Measurements from ENCODE around the gene KLHL20. TPM values are rescaled to one million over a fixed set of nuclear protein-coding genes. Genes with fewer than 3 reads are reported as not detected.
"Not testable (repeated sequence)": the region's sequence is repeated elsewhere in the genome, so short reads cannot be mapped to it uniquely, and the experiment has no call there.

Gene KLHL20
- total RNA-seq, 1 experiment from 2014 or later = 46.4 TPM

GRCh38 chr1:173717238-173717637, 2.5 kb downstream of the KLHL20 start:
- Histone ChIP-seq H3K36me3 (ENCODE audit: low read depth, low read length) (peaks cover 4% of the 10 kb centered on the region; the same call in 1 of the 2 replicates), H3K9ac (ENCODE audit: low read length) (no peak overlapping the region), H3K4me2 (ENCODE audit: low read length) (peak overlapping the region; percentile 86), H3K27ac (ENCODE audit: low read length) (no peak overlapping the region), H3K27me3 (ENCODE audit: low read length) (no peaks in the 10 kb centered on the region), H4K20me1 (ENCODE audit: low read length) (peaks cover 12% of the 10 kb centered on the region; the same call in 1 of the 2 replicates), H2AFZ (ENCODE audit: low read length) (no peak overlapping the region), H3K9me3 (ENCODE audit: low read length) (no peaks in the 10 kb centered on the region), H3F3A (ENCODE audit: low read length, unreplicated experiment) (no peaks in the 10 kb centered on the region), H3K9me2 (replicated peaks; ENCODE audit: low read length) (no peaks in the 10 kb centered on the region), H3K79me2 (ENCODE audit: low read length) (peaks cover 56% of the 10 kb centered on the region), H3K4me3 (ENCODE audit: low read length) (peak overlapping the region; percentile 72; the same call in 1 of the 2 replicates), H3K4me1 (ENCODE audit: insufficient read depth, low read length) (peaks cover 20% of the 10 kb centered on the region)
- intact Hi-C loops (cut with micrococcal nuclease) = loop anchor here (10.0 kb wide), 2 partner anchors 452 to 972 kb away; no protein-coding TSS in a partner anchor
- POLR2A ChIA-PET (ENCODE audit: unreplicated experiment) = interaction anchor here (0.5 to 1.2 kb wide), 2 partner anchors 177 to 210 kb away, joined by 3 to 14 read pairs; no protein-coding TSS in a partner anchor
- DNase-seq (no peak), ATAC-seq (no peak)
- TF ChIP-seq EZH2phosphoT487 (IDR thresholded peaks at IDR 0.05; ENCODE audit: borderline replicate concordance, low read length) = no peak
- TF ChIP-seq CTCF (conservative IDR thresholded peaks at IDR 0.05; ENCODE audit: low read depth, low read length) = no peak
- TF ChIP-seq EZH2 (IDR thresholded peaks at IDR 0.05; ENCODE audit: low read length, unreplicated experiment) = no peak
- CTCF ChIA-PET = interaction anchor here (0.8 kb wide), 1 partner anchor 298 kb away, joined by 3 read pairs; no protein-coding TSS in a partner anchor
- BruUV-seq (replicated peaks) = no TSS peak

DNA sequence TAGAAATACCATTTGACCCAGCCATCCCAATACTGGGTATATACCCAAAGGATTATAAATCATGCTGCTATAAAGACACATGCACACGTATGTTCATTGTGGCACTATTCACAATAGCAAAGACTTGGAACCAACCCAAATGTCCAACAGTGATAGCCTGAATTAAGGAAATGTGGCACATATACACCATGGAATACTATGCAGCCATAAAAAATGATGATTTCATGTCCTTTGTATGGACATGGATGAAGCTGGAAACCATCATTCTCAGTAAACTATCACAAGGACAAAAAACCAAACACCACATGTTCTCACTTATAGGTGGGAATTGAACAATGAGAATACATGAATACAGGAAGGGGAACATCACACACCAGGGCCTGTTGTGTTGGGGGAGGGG, 16.6 kb downstream of the KLHL20 start:
- POLR2A ChIA-PET (ENCODE audit: unreplicated experiment); H3K9me2 ChIP-seq (replicated peaks; ENCODE audit: low read length); H3K27me3 ChIP-seq (ENCODE audit: low read length); BruUV-seq (replicated peaks); H4K20me1 ChIP-seq (ENCODE audit: low read length); H3K79me2 ChIP-seq (ENCODE audit: low read length); ATAC-seq; H3K4me3 ChIP-seq (ENCODE audit: low read length); CTCF ChIA-PET; intact Hi-C loops (cut with micrococcal nuclease); H2AFZ ChIP-seq (ENCODE audit: low read length); H3K4me2 ChIP-seq (ENCODE audit: low read length); DNase-seq; H3K27ac ChIP-seq (ENCODE audit: low read length); H3K9me3 ChIP-seq (ENCODE audit: low read length); H3K4me1 ChIP-seq (ENCODE audit: insufficient read depth, low read length); H3F3A ChIP-seq (ENCODE audit: low read length, unreplicated experiment); H3K9ac ChIP-seq (ENCODE audit: low read length): not testable (repeated sequence)
- H3K36me3 ChIP-seq (ENCODE audit: low read depth, low read length) = peaks cover 30% of the 10 kb centered on the region

- ChIA-PET CTCF (no interaction called here), POLR2A (ENCODE audit: unreplicated experiment) (interaction anchor here (0.6 kb wide), 2 partner anchors 9 to 242 kb away, joined by 3 to 4 read pairs; no protein-coding TSS in a partner anchor)
- H3K4me3 ChIP-seq (ENCODE audit: low read length) = no peak overlapping the region
- H3K9me2 ChIP-seq (replicated peaks; ENCODE audit: low read length) = no peaks in the 10 kb centered on the region
- no peaks in the 10 kb centered on the region for H3K9me3 ChIP-seq (ENCODE audit: low read length)
- 0 out of 2 replicates have a peak, but pooled peaks cover 3% of the 10 kb centered on the region for H4K20me1 ChIP-seq (ENCODE audit: low read length)
- no peak for ATAC-seq
- H3K79me2 ChIP-seq (ENCODE audit: low read length) = peaks cover 21% of the 10 kb centered on the region
- no peak for DNase-seq
- no peak overlapping the region for H3K27ac ChIP-seq (ENCODE audit: low read length)
- TSS peak; percentile 19 for BruUV-seq (replicated peaks)
- no peak for TF ChIP-seq CTCF (conservative IDR thresholded peaks at IDR 0.05; ENCODE audit: low read depth, low read length)
- no peak for TF ChIP-seq EZH2 (IDR thresholded peaks at IDR 0.05; ENCODE audit: low read length, unreplicated experiment)
- no peak for TF ChIP-seq EZH2phosphoT487 (IDR thresholded peaks at IDR 0.05; ENCODE audit: borderline replicate concordance, low read length)
- H2AFZ ChIP-seq (ENCODE audit: low read length) = no peak overlapping the region
- H3K9ac ChIP-seq (ENCODE audit: low read length) = no peak overlapping the region
- intact Hi-C loops (cut with micrococcal nuclease) = no loop called here
- no peaks in the 10 kb centered on the region for H3F3A ChIP-seq (ENCODE audit: low read length, unreplicated experiment)
- no peaks in the 10 kb centered on the region for H3K27me3 ChIP-seq (ENCODE audit: low read length)
- H3K36me3 ChIP-seq (ENCODE audit: low read depth, low read length) = peaks cover 25% of the 10 kb centered on the region
- H3K4me2 ChIP-seq (ENCODE audit: low read length) = no peak overlapping the region
- H3K4me1 ChIP-seq (ENCODE audit: insufficient read depth, low read length) = no peaks in the 10 kb centered on the region
These were observed 19.1 kb downstream of the KLHL20 start for GRCh38 chr1:173733912-173734311.

DNA sequence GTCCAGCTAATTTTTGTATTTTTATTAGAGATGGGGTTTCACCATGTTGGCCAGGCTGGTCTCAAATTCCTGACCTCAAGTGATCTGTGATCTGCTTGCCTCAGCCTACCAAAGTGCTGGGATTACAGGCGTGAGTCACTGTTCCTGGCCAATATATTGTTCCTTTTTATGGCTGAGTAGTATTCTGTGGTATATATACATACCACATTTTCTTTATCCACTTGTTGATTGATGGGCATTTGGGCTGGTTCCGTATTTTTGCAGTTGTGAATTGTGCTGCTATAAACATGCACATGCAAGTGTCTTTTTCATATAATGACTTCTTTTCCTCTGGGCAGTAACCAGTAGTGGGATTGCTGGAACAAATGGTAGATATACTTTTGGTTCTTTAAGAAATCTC, 21.3 kb downstream of the KLHL20 start:
- intact Hi-C loops (cut with micrococcal nuclease); H3K4me2 ChIP-seq (ENCODE audit: low read length); H4K20me1 ChIP-seq (ENCODE audit: low read length); H3K27me3 ChIP-seq (ENCODE audit: low read length); ATAC-seq; H3K9ac ChIP-seq (ENCODE audit: low read length); BruUV-seq (replicated peaks); H3K4me3 ChIP-seq (ENCODE audit: low read length); H3K9me2 ChIP-seq (replicated peaks; ENCODE audit: low read length); H3F3A ChIP-seq (ENCODE audit: low read length, unreplicated experiment); H3K4me1 ChIP-seq (ENCODE audit: insufficient read depth, low read length); DNase-seq; H3K9me3 ChIP-seq (ENCODE audit: low read length); H2AFZ ChIP-seq (ENCODE audit: low read length); POLR2A ChIA-PET (ENCODE audit: unreplicated experiment); CTCF ChIA-PET; H3K27ac ChIP-seq (ENCODE audit: low read length): not testable (repeated sequence)
- Histone ChIP-seq H3K79me2 (ENCODE audit: low read length) (peaks cover 40% of the 10 kb centered on the region), H3K36me3 (ENCODE audit: low read depth, low read length) (peaks cover 27% of the 10 kb centered on the region)
